Activated CD4-positive, alpha-beta T cell treated with anti-CD3 and anti-CD28 coated beads, Interleukin-10, Interleukin-2, amounts not matched to agents 100 ng/mL and 50 ng/mL, durations not matched to agents 16 hours and 8 hours (primary cell): ENCODE results near the gene DMTF1.
"Not testable (repeated sequence)": the region's sequence is repeated elsewhere in the genome, so short reads cannot be mapped to it uniquely, and the experiment has no call there.

ENCODE experiments used
- DNase-seq: peaks from one replicate; pipeline ENCODE4 v3.0.0-alpha.2; 2020

DMTF1 gene

GRCh38 chr7:87199241-87199640, 47.0 kb downstream of the DMTF1 start:
- no peak for DNase-seq

DNA sequence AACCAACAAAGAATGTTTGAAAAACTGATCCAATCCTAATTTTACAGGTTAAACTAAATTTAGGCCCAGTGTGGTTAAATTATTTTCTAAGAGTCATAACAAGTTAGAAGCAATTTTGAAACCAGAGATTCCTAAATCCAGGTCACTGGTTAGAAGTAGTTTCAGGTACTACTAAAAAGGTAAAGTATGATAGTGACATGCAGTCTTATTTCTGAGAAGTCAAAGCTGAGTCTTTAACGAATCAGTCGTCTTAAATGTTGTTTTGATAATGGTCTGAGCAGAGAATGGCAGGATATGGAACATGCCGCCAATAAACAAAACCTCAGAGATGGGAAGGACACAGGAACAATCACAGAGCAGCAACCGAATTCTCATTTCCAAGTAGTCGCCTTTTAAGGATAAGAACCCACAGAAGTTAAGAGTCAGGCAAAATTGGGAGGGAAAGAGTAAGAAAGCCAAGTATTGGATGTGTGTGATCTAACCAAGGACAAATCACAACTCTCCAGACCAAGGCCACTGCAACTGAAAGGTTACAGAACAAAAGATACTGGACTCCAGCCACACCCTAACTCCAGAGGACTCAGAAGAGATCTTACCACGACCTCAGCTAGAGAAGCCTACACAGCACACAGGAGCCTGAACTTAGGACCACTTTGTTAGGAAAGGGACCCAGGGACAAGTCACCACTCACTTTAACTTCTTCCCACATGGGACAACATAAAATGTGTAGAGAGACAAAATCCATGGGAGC, 47.6 kb downstream of the DMTF1 start:
- DNase-seq = no peak

GRCh38 chr7:87202208-87202607, 50.0 kb downstream of the DMTF1 start:
- DNase-seq = no peak

DNA sequence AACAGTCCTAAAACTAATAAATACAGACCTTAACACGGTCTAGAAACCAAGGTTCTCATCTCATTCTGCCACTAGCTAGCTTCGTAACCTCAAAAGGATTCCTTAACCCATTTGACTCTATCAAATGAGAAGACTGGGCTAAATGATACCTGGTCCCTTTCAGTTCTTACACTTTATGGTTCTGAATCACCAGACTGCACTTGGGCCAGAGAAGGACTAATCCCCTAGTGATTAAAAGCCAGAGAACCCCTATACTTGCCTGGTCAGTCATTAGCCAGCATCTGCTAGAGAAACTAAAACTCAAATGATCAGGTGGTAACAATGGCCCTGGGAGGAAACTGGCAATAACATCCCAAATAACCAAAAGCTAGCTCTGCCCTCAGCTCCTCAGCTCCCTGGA, 50.5 kb downstream of the DMTF1 start:
- DNase-seq = no peak

GRCh38 chr7:87203929-87204328, 51.7 kb downstream of the DMTF1 start:
- DNase-seq = not testable (repeated sequence)

DNA sequence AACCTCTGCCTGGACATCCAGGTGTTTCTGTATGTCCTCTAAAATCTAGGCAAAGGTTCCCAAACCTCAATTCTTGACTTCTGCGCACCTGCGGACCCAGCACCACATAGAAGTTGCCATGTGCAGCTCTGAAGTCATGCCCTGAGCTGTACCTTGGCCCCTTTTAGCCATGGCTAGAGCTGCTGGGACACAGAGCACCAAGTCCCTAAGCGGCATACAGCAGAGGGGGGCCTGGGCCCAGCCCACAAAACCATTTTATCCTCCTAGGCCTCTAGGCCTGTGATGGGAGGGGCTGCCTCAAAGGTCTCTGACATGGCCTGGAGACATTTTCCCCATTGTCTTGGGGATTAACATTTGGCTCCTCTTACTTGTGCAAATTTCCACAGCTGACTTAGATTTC, 52.7 kb downstream of the DMTF1 start:
- no peak for DNase-seq

DNA sequence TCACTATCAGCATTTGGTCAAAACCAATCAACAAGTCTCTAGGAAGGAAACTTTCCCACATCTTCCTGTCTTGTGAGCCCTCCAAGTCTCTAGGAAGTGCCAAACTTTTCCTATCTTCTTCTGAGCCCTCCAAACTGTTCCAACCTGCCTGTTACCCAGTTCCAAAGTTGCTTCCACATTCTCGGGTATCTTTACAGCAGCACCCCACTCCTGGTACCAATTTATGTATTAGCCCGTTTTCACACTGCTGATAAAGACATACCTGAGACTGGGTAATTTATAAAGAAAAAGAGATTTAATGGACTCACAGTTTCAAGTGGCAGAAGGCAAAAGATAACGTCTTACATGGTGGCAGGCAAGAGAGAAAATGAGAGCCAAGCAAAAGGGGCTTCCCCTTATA, 53.4 kb downstream of the DMTF1 start:
- not testable (repeated sequence) for DNase-seq

DNA sequence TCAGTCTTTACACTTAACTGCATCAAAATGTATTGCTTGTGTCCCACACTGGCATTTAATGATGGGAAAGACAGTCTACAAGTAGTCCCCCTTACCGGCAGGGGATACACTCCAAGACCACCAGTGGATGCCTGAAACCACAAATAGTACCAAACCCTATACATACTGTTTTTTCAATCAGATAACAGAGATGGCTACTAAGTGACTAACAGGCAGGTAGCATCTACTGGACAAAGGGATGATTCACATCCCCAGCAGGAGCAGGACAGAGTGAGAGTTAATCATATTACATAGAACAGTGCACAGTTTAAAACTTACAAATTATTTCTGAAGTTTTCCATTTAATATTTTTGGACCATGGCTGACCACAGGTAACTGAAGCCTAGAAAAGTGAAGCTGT, 54.1 kb downstream of the DMTF1 start:
- no peak for DNase-seq

DNA sequence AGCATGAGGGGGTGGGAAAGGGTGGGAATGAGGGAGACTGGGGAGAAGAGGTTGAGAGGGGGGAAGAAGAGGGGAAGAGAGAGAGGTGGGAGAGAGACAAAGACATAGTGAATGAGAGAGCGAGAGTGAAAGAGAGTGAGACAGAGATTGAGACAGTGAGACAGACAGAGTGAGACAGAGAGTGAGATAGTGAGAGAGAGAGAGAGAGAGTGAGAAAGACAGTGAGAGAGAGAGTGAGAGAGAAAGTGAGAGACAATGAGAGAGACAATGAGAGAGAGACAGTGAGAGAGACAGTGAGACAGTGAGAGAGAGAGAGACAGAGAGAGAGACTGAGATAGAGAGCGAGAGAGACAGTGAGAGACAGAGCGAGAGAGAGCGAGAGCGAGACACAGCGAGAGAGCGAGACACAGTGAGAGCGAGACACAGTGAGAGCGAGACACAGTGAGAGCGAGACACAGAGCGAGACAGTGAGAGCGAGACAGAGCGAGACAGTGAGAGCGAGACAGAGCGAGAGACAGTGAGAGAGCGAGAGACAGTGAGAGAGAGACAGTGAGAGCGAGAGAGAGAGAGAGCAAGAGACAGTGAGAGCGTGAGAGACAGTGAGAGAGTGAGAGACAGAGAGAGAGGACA, 57.2 kb downstream of the DMTF1 start:
- no peak for DNase-seq

GRCh38 chr7:87210506-87210905, 58.3 kb downstream of the DMTF1 start:
- DNase-seq = no peak

DNA sequence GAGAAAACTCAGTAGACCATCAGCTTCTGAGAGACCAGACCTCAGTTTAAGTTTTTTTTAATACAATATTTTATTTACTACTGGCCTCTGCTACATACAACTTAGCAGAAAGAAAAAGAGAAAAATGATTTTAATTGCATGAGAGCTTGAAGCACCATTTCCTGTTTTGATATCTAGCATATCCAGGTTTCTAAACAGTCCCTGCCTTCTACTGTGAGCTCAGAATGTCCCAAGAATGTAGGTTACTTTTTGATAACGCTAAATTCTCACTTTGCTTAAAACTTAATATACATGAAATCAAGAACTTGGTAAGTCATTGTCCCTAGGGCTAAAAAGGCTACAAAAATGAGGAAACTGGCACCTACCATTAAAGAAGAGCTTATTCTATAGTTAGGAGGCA, 60.2 kb downstream of the DMTF1 start:
- DNase-seq = no peak

DNA sequence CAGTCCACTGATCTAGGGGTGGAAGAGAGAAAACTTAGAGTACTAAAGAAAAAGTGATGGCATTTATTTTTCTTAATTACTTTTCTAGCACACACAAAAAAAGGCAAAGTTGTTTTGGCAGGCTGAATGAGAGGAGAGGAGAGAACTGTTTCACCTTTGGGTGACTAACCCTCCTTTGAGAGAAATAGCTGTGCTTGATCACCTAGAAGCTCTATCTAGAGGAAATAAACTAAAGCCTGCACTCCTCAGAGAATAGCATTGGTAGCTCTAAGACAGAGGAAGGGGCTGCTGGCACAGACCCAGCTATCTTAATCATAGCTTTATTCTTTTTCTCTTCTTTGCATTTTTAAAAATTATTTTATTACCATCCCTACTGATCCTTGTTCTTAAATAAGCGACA, 61.0 kb downstream of the DMTF1 start:
- no peak for DNase-seq

DNA sequence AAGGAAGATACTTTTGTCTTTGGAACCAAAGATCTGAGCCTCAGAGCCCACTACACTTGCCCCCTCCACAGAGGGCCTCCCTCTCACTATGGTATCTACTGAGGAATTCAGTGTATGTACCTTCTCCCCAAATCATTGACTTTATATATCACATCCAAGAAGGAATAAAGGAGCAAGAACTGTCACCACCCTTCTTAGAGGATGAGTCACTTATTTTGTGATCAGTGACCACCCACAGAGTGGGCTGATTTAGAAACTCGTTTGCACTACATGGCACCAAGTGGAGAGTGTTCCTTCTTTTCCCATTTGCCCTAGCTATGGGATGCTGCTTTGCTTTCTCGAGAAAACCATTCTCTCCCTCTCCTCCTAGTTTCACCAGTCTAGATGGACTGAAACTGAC, 61.6 kb downstream of the DMTF1 start:
- no peak for DNase-seq

DNA sequence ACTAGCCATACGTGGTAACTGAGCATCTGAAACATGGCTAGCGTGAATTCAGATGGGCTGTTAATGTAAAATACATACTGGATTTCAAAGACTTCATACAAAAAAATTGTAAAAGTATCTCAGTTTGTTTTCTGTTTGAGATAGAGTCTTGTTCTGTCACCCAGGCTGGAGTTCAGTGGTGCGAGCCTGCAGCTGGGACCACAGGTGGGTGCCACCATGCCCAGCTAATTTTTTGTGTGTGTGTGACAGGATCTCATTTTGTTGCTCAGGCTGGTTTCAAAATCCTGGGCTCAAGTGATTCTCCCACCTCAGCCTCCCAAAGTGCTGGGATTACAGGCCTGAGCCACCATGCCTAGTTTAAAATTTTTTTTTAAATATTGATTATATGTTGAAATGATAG, 62.8 kb downstream of the DMTF1 start:
- DNase-seq = no peak

DNA sequence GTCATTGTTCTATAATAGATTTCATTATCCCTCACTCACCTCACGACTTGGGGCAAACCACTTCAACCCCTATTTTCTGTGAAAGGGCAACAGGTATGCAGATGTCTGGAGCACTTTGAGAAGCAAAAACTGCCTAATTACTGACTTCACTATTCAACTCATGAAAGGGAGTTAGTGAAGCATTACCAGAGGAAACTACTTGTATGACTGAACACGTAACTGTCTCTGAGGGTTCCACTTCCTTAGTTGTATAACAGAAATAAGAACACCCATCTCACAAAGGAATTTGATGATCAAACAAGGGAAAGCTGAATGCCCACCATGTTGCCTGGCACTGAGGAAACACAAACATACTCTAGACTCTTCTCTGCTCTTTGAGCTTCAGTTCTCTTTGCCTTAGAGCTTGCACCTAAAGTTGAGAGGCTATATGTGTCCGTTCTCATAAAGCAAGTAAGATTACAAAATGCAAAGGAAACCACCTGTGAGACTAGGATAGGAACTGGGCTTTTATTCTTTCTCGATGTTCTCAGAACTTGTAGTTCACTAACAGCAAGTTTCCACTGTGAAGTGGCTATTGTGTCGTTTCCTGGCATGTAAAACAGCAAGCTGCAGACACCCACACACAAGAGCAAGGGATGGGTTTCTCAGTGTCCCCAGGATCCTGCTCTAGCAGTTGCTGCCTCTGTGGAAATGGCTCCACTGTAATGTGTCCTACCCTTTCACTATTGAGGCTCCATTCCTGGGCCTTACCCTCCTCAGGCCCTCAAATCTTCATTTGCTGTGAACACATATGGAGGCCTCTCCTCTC, 64.7 kb downstream of the DMTF1 start:
- DNase-seq = peak; percentile 87

DNA sequence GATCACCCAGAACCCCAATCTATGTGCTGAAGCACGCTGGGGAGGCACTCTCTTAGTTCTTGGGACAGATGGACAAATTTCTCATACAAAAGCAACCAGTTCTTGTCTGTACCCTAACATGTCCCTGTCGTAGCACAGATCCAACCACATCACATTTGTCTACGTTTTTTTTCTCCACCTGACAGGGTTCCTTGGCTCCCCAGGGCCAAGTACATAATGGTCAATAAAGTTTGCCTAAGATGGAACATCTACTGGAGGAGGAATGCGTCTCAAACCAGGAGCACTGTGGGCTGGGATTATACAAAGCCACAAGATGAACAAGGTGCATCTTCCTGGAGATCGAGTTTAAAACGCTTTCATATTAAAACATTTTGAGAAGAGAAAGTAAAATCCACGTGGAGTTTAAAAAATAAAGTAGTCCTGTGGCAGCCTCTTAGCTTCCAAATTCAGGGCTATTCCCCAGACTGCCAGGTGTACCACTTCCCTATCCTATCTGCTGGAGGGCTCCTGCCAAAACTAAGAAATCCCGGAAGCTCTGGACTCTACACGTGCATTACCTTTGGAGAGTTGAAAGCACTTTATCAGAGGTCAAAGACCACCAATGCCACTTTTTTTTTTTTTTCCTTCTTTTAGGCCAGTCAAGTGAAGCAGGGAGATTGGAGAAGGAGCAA, 65.9 kb downstream of the DMTF1 start:
- no peak for DNase-seq

- DNase-seq = no peak
Measured at GRCh38 chr7:87218796-87219544, 66.7 kb downstream of the DMTF1 start.

GRCh38 chr7:87219545-87220025, 67.3 kb downstream of the DMTF1 start, which contains the start of gene TMEM243:
Gene TMEM243, minus strand, starts transcription at chr7:87219732. Its CDS starts 229 bp downstream, at chr7:87219503.
- peak; percentile 91 for DNase-seq

GRCh38 chr7:87220026-87220733, 67.9 kb downstream of the DMTF1 start:
- peak; percentile 93 for DNase-seq

DNA sequence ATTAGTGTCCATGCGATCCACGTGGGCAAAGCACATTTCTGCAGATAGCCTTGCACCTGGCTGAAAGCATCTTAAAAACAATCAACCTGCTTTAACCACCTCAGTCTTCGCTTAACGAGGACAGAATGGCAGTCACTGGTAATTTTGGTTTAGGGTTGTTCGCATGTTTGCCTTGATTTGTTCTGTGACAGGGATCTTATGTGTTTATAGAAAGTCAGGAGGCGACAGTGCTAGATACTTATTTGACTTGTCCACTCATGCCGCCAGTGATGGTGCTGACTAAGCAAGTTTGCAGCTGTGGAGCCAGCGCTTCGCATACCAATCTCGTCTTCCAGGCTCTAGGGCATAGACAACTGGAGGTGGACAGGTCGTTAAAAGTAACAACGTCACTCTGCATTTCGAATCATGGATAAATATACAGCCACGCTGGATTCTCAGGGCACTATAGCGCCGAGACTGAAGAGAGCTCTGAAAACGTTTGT, 68.5 kb downstream of the DMTF1 start:
- DNase-seq = no peak

DNA sequence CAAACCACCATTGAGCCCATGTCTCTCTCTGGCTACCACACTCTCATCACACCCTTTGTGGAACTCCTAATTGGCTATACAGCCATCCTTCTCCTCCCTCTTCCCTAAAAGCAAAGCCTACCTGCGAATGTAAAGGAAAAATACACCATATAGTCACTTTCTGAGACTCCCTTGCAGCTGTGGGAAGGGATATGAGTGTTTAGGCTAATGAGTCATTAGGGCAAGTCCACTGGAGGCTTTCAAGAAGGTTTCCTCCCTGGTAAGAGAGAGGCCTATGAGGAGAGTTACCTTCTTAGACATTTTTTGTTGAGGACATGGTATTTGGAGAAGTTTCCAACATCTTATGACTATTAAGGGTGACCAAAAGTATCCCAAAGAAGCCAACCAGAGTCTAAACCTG, 71.4 kb downstream of the DMTF1 start:
- DNase-seq = peak; percentile 58
